ENCODE results near the gene HORMAD2.

The HORMAD2 gene

GRCh38 chr22:30104501-30105156 lies 24.4 kb downstream of the HORMAD2 start:
- DNase-seq (ENCODE audit: low read depth in 3 of 3) = no peak

GRCh38 chr22:30105483-30105882 lies 25.2 kb downstream of the HORMAD2 start:
- no peak for DNase-seq (ENCODE audit: low read depth in 3 of 3)

DNA sequence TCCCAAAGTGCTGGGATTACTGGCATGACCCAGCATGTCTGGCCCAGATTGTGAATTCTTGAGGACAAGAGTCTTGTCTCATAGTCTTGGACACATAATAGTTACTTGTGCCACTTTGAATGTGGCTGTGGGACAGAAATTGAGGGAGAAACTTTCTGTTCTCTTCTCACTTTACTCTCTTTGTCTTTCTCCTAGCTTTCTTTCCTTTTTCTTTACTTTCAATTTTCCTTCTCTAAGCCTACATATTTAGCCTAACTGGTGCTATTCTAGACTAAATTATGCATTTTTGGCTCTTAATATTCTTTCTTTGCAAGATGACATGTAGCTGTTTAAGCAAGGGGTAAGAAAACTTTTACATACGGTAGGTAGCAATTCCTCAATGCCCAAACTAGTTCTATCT lies 33.2 kb downstream of the HORMAD2 start:
- DNase-seq (ENCODE audit: low read depth in 3 of 3) = no peak

- no peak for DNase-seq (ENCODE audit: low read depth in 3 of 3)
Observed at GRCh38 chr22:30114361-30114760, 34.1 kb downstream of the HORMAD2 start.

DNA sequence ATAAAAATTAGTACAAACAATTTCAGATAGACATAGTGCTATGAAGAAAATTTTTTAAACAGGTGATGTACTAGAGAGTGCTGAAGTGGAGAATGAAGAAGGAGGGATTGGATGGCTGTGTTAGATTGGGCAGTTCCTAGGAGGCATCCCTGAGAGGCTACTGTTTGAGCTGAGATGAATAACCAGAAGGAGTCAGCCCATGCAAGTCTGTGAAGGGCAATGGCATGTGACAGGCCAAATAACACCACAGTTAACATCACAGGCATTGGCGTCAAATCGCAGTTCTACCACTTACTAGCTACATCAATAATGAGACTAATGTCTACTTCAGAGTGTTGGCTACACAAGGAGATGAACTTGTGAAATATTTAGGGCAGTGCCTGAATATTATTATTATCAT lies 35.4 kb downstream of the HORMAD2 start:
- no peak for DNase-seq (ENCODE audit: low read depth in 3 of 3)

- no peak for DNase-seq (ENCODE audit: low read depth in 3 of 3)
Observed at GRCh38 chr22:30116362-30117117, 36.3 kb downstream of the HORMAD2 start.

DNA sequence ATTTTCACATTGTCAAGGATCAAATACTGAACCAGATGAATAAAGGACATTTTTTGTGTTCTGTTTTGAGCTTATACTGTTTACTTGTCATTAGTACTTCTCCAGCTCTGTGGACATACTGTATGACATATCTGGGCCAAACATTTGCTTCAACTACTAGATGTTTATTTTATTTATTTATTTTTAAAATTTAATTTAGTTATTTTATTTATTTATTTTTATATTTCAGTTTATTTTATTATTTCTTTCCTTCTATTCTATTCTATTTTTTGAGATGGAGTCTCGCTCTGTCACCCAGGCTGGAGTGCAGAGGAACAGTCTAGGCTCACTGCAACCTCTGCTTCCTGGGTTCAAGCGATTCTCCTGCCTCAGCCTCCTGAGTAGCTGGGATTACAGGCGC lies 37.0 kb downstream of the HORMAD2 start:
- no peak for DNase-seq (ENCODE audit: low read depth in 3 of 3)

- DNase-seq (ENCODE audit: low read depth in 3 of 3) = no peak
Observed at GRCh38 chr22:30118291-30118690, 38.0 kb downstream of the HORMAD2 start.

GRCh38 chr22:30121960-30122359 lies 41.7 kb downstream of the HORMAD2 start:
- DNase-seq (ENCODE audit: low read depth in 3 of 3) = peak in 1 of 3 donors; percentile 9

DNA sequence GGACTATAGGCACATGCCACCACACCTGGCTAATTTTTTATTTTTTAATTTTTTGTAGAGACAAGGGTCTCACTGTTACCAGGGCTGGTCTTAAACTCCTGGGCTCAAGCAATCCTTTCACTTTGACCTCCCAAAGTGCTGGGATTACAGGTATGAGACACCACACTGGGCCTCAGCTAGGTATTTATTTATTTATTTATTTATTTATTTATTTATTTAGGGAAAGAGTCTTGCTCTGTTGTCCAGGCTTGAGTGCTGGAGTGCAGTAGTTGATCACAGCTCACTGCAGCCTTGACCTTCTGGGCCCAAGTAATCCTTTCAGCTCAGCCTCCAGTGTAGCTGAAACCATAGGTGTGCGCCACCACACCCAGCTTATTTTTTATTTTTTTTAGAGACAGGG lies 43.2 kb downstream of the HORMAD2 start:
- DNase-seq (ENCODE audit: low read depth in 3 of 3) = no peak

GRCh38 chr22:30127749-30128166 lies 47.5 kb downstream of the HORMAD2 start:
- DNase-seq (ENCODE audit: low read depth in 3 of 3) = no peak

DNA sequence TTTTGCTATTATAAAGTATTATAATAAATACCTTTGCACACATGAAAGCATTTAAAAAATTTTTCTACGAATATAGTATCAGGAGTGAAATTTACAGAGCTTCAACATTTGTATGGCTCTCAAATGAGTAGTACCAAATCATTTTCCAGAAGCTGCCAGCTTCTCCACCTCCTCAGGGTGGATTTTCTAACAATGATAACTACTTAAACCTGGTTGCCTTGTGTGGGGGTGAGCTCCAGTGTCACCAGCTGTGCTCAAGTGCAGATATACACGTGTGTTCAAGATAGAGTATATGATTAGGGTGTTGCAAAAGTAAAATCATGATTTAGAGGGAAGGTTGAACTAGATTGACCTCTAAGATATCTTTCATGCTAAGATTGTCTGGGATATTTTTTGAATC lies 48.2 kb downstream of the HORMAD2 start:
- DNase-seq (ENCODE audit: low read depth in 3 of 3) = no peak

- no peak for DNase-seq (ENCODE audit: low read depth in 3 of 3)
Observed at GRCh38 chr22:30129636-30130035, 49.4 kb downstream of the HORMAD2 start.

- no peak for DNase-seq (ENCODE audit: low read depth in 3 of 3)
Observed at GRCh38 chr22:30132290-30132996, 52.2 kb downstream of the HORMAD2 start.

DNA sequence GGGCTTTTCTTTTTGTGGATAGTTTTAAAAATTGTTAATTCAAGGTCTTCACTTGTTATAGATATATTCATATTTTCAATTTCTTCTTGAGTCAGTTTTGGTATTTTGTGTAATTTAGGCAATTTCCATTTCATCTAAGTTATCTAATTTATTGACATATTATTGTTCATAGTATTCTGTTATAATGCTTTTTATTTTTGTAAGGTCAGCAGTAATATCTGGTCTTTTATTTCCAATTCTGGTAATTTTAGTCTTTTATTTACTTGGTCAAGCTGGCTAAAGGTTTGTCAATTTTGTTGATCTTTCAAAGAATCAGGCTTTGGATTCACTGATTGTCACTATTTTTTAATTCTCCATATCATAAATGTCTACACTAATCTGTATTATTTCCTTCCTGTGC lies 60.1 kb downstream of the HORMAD2 start:
- DNase-seq (ENCODE audit: low read depth in 3 of 3) = no peak

- DNase-seq (ENCODE audit: low read depth in 3 of 3) = no peak
Observed at GRCh38 chr22:30143265-30143664, 63.0 kb downstream of the HORMAD2 start.

DNA sequence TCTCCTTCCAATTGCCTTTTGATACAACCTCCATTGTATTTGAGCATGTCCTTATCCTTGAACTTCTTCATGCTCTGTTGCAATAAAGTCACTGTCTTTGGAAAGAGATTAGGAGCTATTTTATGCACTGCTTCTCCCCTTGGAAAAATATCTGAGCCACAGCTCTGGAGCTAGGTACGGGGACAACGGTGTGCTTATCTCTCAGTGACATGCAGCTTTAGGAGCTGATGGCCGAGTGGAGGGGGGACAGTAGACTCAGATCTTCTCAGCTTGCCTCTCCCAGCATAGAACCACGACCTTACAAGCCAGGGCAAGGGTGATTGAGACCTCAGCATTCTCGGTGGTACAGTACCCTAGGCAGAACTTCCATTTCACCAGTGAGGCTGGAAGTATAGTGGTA lies 64.1 kb downstream of the HORMAD2 start:
- no peak for DNase-seq (ENCODE audit: low read depth in 3 of 3)

DNA sequence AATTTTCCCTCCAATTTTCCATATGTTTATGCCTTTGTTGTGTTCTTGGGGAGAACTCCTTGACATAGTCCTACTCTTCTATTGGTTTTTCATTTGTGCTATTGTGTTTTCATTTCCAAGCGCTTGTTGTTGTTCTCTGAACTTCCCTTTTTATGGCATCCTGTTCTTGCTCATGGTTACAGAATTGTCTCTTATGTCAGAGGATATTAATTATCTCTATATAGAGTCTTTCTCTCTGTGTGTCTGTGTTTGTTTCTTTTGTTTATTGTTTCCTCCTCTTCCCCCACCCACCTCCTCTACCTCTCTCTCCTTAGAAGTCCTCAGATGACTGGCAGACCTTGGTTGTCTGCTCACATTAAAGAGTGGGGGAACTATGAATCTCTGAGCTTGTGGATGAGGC lies 69.9 kb downstream of the HORMAD2 start:
- DNase-seq (ENCODE audit: low read depth in 3 of 3) = no peak

DNA sequence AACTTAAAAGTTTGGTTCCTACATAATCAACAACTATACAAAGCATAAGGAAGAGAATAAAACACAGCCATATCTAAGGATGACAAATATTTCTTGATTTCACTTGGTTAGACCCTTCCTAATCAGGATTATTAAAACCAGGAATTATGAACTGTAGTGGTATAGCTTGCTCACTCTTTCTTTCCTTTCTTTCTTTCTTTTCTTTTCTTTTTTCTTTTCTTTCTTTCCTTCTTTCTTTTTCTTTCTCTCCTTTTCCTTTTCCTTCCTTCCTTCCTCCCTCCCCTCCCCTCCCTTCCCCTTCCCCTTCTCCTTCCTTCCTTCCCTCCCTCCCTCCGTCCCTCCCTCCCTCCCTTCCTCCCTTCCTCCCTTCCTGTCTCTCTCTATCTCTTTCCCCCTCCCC lies 78.0 kb downstream of the HORMAD2 start:
- DNase-seq (ENCODE audit: low read depth in 3 of 3) = no peak

- no peak for DNase-seq (ENCODE audit: low read depth in 3 of 3)
Observed at GRCh38 chr22:30158744-30159500, 78.7 kb downstream of the HORMAD2 start.

GRCh38 chr22:30159561-30160353 lies 79.5 kb downstream of the HORMAD2 start:
- no peak for DNase-seq (ENCODE audit: low read depth in 3 of 3)
